OCI-LY1 (cell line): ENCODE results near the gene SYNGR4.

Source experiments
- H2AFZ ChIP-seq: fragments of 200-600 bp; sonication (generic), shearing (Covaris generic); 2 replicates; pipeline ENCODE4 v1.6.0; 2014; ENCODE audit warnings: antibody characterized with exemption, mild to moderate bottlenecking, low read length
- H3F3A ChIP-seq: fragments of 200-600 bp; sonication (generic), shearing (Covaris generic); 2 replicates; pipeline ENCODE4 v1.6.0; 2014; ENCODE audit warnings: mild to moderate bottlenecking, antibody characterized with exemption, low read length, moderate library complexity; ENCODE audit not compliant: insufficient read depth
- H3K27ac ChIP-seq: fragments of 200-600 bp; sonication (generic); 2 replicates; pipeline ENCODE4 v1.5.1; 2014; ENCODE audit warnings: low read length, mixed run types, mild to moderate bottlenecking, low read depth; ENCODE audit not compliant: poor library complexity, severe bottlenecking
- H3K27me3 ChIP-seq: fragments of 200-600 bp; sonication (generic); 2 replicates; pipeline ENCODE4 v1.6.0; 2014; ENCODE audit warnings: antibody characterized with exemption, mild to moderate bottlenecking, low read length, moderate library complexity; ENCODE audit not compliant: insufficient read depth
- H3K36me3 ChIP-seq: fragments of 200-600 bp; sonication (generic); 2 replicates; pipeline ENCODE4 v1.6.1; 2014; ENCODE audit warnings: mild to moderate bottlenecking, antibody characterized with exemption, low read length, moderate library complexity, mixed read lengths; ENCODE audit not compliant: insufficient read depth
- H3K4me1 ChIP-seq: fragments of 200-600 bp; sonication (generic); 2 replicates; pipeline ENCODE4 v1.5.1; 2014; ENCODE audit warnings: mild to moderate bottlenecking, low read length, moderate library complexity; ENCODE audit not compliant: insufficient read depth, severe bottlenecking
- H3K4me2 ChIP-seq: fragments of 200-600 bp; sonication (generic), shearing (Covaris generic); 2 replicates; pipeline ENCODE4 v1.6.1; 2014; ENCODE audit warnings: low read length
- H3K4me3 ChIP-seq: fragments of 200-600 bp; sonication (generic); 2 replicates; pipeline ENCODE4 v1.5.1; 2014; ENCODE audit warnings: low read length, low read depth, mild to moderate bottlenecking, mixed read lengths; ENCODE audit not compliant: poor library complexity, severe bottlenecking
- H3K79me2 ChIP-seq: fragments of 200-600 bp; shearing (Covaris generic); 2 replicates; pipeline ENCODE4 v1.6.1; 2016; ENCODE audit warnings: mixed run types, low read length, mixed read lengths; ENCODE audit not compliant: insufficient read depth
- H3K9ac ChIP-seq: fragments of 200-600 bp; sonication (generic), shearing (Covaris generic); 2 replicates; pipeline ENCODE4 v1.6.1; 2014; ENCODE audit warnings: mild to moderate bottlenecking, low read length, mixed read lengths
- H3K9me2 ChIP-seq: fragments of 200-600 bp; sonication (generic), shearing (Covaris generic); 2 replicates; pipeline ENCODE4 v1.6.1; 2014; ENCODE audit warnings: low read depth, mild to moderate bottlenecking, low read length, mixed read lengths
- H3K9me3 ChIP-seq: fragments of 200-600 bp; shearing (Covaris generic); 2 replicates; pipeline ENCODE4 v1.6.1; 2014; ENCODE audit warnings: low read length, mixed read lengths
- H4K20me1 ChIP-seq: fragments of 200-600 bp; sonication (generic), shearing (Covaris generic); 2 replicates; pipeline ENCODE4 v1.6.0; 2016; ENCODE audit warnings: mild to moderate bottlenecking, low read length; ENCODE audit not compliant: insufficient read depth
- CTCF ChIP-seq: fragments of 200-600 bp; sonication (generic), shearing (Covaris generic); IDR thresholded peaks from 2 replicates; pipeline ENCODE4 v1.5.1; 2017; ENCODE audit warnings: mild to moderate bottlenecking, antibody characterized with exemption, low read length, moderate library complexity, mixed read lengths
- EZH2 ChIP-seq: fragments of 200-600 bp; sonication (generic), shearing (Covaris generic); IDR thresholded peaks from 2 replicates; pipeline ENCODE4 v1.8.0; 2017; ENCODE audit warnings: borderline replicate concordance, mixed run types, mild to moderate bottlenecking, antibody characterized with exemption, low read length, moderate library complexity, mixed read lengths

SYNGR4 gene

GRCh38 chr19:48419158-48419920 is 55.2 kb downstream of the SYNGR4 start:
- peak overlapping the region; percentile 53 for H3K4me2 ChIP-seq
- peak overlapping the region; percentile 56; the same call in 1 of the 2 replicates for H3K9ac ChIP-seq
- TF ChIP-seq CTCF (no peak), EZH2 (no peak)
- H3K4me1 ChIP-seq, result peaks cover 6% of the 10 kb centered on the region
- no peaks in the 10 kb centered on the region for H4K20me1 ChIP-seq
- H3K27ac ChIP-seq, result no peak overlapping the region
- peak overlapping the region; percentile 57 for H3K4me3 ChIP-seq
- no peaks in the 10 kb centered on the region for H3F3A ChIP-seq
- H3K79me2 ChIP-seq, result no peaks in the 10 kb centered on the region
- no peaks in the 10 kb centered on the region for H3K9me2 ChIP-seq
- H3K36me3 ChIP-seq, result no peaks in the 10 kb centered on the region
- no peak overlapping the region for H2AFZ ChIP-seq
- H3K27me3 ChIP-seq, result no peaks in the 10 kb centered on the region
- no peaks in the 10 kb centered on the region for H3K9me3 ChIP-seq

GRCh38 chr19:48421548-48421947 is 57.4 kb downstream of the SYNGR4 start:
- Histone ChIP-seq H3K4me3 (no peak overlapping the region), H3K4me1 (peaks cover 12% of the 10 kb centered on the region), H3K9me2 (no peaks in the 10 kb centered on the region), H2AFZ (no peak overlapping the region), H4K20me1 (no peaks in the 10 kb centered on the region), H3K9ac (no peak overlapping the region), H3K27me3 (no peaks in the 10 kb centered on the region), H3F3A (no peaks in the 10 kb centered on the region), H3K9me3 (no peaks in the 10 kb centered on the region), H3K27ac (no peak overlapping the region), H3K4me2 (no peak overlapping the region), H3K79me2 (no peaks in the 10 kb centered on the region), H3K36me3 (no peaks in the 10 kb centered on the region)
- TF ChIP-seq EZH2 (no peak), CTCF (no peak)

- Histone ChIP-seq H3K4me2 (peak overlapping the region; percentile 4; the same call in 1 of the 2 replicates), H3K9me3 (no peaks in the 10 kb centered on the region), H3F3A (no peaks in the 10 kb centered on the region), H3K4me3 (no peak overlapping the region), H2AFZ (no peak overlapping the region), H3K4me1 (peaks cover 7% of the 10 kb centered on the region), H3K9me2 (no peaks in the 10 kb centered on the region), H3K36me3 (no peaks in the 10 kb centered on the region), H3K9ac (no peak overlapping the region), H4K20me1 (no peaks in the 10 kb centered on the region), H3K27ac (peak overlapping the region; percentile 2), H3K79me2 (no peaks in the 10 kb centered on the region), H3K27me3 (no peaks in the 10 kb centered on the region)
- TF ChIP-seq CTCF (no peak), EZH2 (no peak)
Measured at GRCh38 chr19:48424694-48425219, 60.6 kb downstream of the SYNGR4 start.
